Breast epithelium (tissue), 4 donors: ENCODE data around the gene CD84. TPM values are rescaled to one million over a fixed set of nuclear protein-coding genes. Genes with fewer than 3 reads are reported as not detected.

Experiments
- DNase-seq, 2 donors: peaks; one replicate each; pipeline ENCODE4 v3.0.0-alpha.2; 2019; ENCODE audit warnings: low spot score in 2 of 2
- H3K27ac ChIP-seq, 2 donors: fragments of 200-600 bp; sonication (generic) in 1 of 2; one replicate each; pipeline ENCODE4 v1.5.1; 2016 to 2019; ENCODE audit warnings: mild to moderate bottlenecking in 1 of 2
- H3K27me3 ChIP-seq, 2 donors: fragments of 200-600 bp; sonication (generic) in 1 of 2; one replicate each; pipeline versions ENCODE4 v1.5.1 to v1.6.0; 2017 to 2019; ENCODE audit warnings: control low read depth in 1 of 2, mild to moderate bottlenecking in 1 of 2
- H3K36me3 ChIP-seq: fragments of 200-600 bp; one replicate; pipeline ENCODE4 v1.5.1; 2019
- H3K4me1 ChIP-seq, 2 donors: fragments of 200-600 bp; sonication (generic); one replicate each; pipeline ENCODE4 v1.5.1; 2016 to 2019; ENCODE audit warnings: control low read depth in 1 of 2
- H3K4me3 ChIP-seq, 3 donors: fragments of 200-600 bp; sonication (generic); 1 replicate in 2 of 3; 2 replicates in 1 of 3; pipeline ENCODE4 v1.5.1; 2016 to 2019; ENCODE audit warnings: mild to moderate bottlenecking in 3 of 3, moderate library complexity in 2 of 3
- H3K9me3 ChIP-seq, 2 donors: fragments of 200-600 bp; sonication (generic) in 1 of 2; one replicate each; pipeline ENCODE4 v1.5.1; 2016 to 2019; ENCODE audit warnings: control low read depth in 1 of 2
- POLR2A ChIP-seq: fragments of 450-650 bp; IDR thresholded peaks from one replicate; pipeline ENCODE4 v1.6.1; 2016; ENCODE audit warnings: antibody characterized with exemption, mild to moderate bottlenecking, moderate library complexity
- POLR2AphosphoS5 ChIP-seq, 3 donors: sonication (generic); formaldehyde crosslinking; IDR thresholded peaks; one replicate each; pipeline ENCODE4 v1.6.1; 2017; ENCODE audit warnings: antibody characterized with exemption in 3 of 3
- intact Hi-C: fragments of 100-400 bp; cut with DNase I; formaldehyde crosslinking; loops from one replicate; pipeline ENCODE4 v1.15.1; 2023; ENCODE audit warnings: low total_unique reads
- total RNA-seq, 3 donors: library from RNA; depleted of rRNA; stranded (reverse); fragments of >200 nt; gene quantifications; one replicate each; pipeline ENCODE4 v1.1.0, GENCODE V29; 2016
- TF ChIP-seq, protein P1 (sequence below), 3 donors: fragments of 450-650 bp; IDR thresholded peaks; one replicate each; pipeline ENCODE4 v1.5.1; 2016 to 2017; ENCODE audit warnings: antibody characterized with exemption in 3 of 3, mild to moderate bottlenecking in 3 of 3, moderate library complexity in 3 of 3

Gene CD84
- total RNA-seq, 3 donors from 2014 or later, result 2.3 to 17.0 (median 9.8) TPM

DNA sequence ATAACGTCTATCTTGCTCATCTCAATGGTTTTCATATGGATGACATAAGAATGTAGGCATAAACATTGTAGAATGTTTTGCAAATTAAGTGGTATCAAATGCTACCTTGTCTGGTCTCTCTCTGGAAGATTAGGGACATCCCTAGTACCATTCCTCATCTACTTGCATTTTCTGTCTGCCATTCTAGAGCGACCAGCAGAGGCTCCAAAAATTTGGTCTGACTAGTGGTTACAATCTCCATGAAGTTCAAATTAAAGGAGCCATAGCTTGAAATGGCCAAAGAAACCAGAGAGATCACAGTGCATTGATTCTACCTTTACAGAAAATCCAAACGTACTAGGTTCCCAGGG, 1.1 kb downstream of the CD84 start:
- intact Hi-C loops, result no loop called here
- TF ChIP-seq, protein P1, sequence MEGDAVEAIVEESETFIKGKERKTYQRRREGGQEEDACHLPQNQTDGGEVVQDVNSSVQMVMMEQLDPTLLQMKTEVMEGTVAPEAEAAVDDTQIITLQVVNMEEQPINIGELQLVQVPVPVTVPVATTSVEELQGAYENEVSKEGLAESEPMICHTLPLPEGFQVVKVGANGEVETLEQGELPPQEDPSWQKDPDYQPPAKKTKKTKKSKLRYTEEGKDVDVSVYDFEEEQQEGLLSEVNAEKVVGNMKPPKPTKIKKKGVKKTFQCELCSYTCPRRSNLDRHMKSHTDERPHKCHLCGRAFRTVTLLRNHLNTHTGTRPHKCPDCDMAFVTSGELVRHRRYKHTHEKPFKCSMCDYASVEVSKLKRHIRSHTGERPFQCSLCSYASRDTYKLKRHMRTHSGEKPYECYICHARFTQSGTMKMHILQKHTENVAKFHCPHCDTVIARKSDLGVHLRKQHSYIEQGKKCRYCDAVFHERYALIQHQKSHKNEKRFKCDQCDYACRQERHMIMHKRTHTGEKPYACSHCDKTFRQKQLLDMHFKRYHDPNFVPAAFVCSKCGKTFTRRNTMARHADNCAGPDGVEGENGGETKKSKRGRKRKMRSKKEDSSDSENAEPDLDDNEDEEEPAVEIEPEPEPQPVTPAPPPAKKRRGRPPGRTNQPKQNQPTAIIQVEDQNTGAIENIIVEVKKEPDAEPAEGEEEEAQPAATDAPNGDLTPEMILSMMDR (IDR thresholded peaks at IDR 0.05), result no peak
- TF ChIP-seq POLR2A (no peak), POLR2AphosphoS5 (IDR thresholded peaks at IDR 0.05) (no peak)
- H3K4me1 ChIP-seq, result no peaks in the 10 kb centered on the region
- H3K4me3 ChIP-seq, result peak overlapping the region in 2 of 3 donors; percentile 4 to 8
- H3K9me3 ChIP-seq, result peaks cover 1 to 2% of the 10 kb centered on the region in 2 donors
- no peak overlapping the region for H3K27ac ChIP-seq
- no peaks in the 10 kb centered on the region for H3K27me3 ChIP-seq
- no peaks in the 10 kb centered on the region for H3K36me3 ChIP-seq
- no peak for DNase-seq

DNA sequence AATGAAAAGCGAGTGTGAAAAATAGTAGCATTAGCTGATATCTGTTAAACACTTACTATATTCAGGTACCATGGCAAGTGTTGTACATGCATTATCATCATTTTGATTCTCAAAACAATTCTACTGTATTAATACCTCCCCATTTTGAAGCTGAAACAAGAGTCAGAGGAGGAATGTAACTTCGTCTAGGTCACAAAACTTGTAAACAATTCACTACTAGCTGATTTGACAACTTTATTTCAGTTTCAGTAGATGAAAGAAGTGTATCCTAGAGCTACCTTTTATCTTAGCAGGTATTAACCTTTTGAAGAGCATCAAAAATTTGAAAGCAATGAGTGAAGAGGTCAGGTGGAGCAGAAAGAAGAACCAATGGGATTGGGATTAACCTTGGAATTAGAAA, 1.6 kb downstream of the CD84 start:
- no peaks in the 10 kb centered on the region for H3K4me1 ChIP-seq
- TF ChIP-seq POLR2A (no peak), POLR2AphosphoS5 (IDR thresholded peaks at IDR 0.05) (no peak)
- TF ChIP-seq, protein P1 (IDR thresholded peaks at IDR 0.05), result no peak
- no peak for DNase-seq
- no peak overlapping the region for H3K27ac ChIP-seq
- H3K27me3 ChIP-seq, result no peaks in the 10 kb centered on the region
- no peaks in the 10 kb centered on the region for H3K9me3 ChIP-seq
- peak overlapping the region in 1 of 3 donors; percentile 4 for H3K4me3 ChIP-seq
- H3K36me3 ChIP-seq, result no peaks in the 10 kb centered on the region
- intact Hi-C loops, result no loop called here

DNA sequence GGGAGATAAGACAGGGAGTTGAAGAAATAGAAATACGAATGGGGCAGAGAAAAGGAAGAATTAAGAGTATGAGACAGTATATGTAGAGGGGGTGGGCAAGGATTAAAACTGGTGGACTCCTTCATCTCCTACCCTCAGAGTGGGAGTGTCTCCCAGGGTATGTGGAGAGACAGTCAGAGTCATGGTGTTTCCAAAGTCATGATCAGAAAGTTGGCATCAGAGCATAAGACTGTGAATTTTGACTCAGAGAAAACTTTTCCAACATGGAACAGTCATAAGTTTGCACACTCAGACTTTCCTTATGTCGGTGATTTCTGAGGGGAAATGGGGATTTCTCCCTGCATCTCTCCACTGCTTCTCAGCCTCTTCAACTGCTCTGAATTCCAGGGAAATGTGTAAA, 2.4 kb downstream of the CD84 start:
- no peaks in the 10 kb centered on the region for H3K27me3 ChIP-seq
- no peaks in the 10 kb centered on the region for H3K4me1 ChIP-seq
- H3K9me3 ChIP-seq, result no peaks in the 10 kb centered on the region
- no peak overlapping the region for H3K27ac ChIP-seq
- H3K36me3 ChIP-seq, result no peaks in the 10 kb centered on the region
- peak overlapping the region in 1 of 3 donors; percentile 2 for H3K4me3 ChIP-seq
- intact Hi-C loops, result no loop called here
- no peak for TF ChIP-seq POLR2AphosphoS5 (IDR thresholded peaks at IDR 0.05)
- TF ChIP-seq, protein P1 (IDR thresholded peaks at IDR 0.05), result no peak
- no peak for TF ChIP-seq POLR2A
- no peak for DNase-seq

DNA sequence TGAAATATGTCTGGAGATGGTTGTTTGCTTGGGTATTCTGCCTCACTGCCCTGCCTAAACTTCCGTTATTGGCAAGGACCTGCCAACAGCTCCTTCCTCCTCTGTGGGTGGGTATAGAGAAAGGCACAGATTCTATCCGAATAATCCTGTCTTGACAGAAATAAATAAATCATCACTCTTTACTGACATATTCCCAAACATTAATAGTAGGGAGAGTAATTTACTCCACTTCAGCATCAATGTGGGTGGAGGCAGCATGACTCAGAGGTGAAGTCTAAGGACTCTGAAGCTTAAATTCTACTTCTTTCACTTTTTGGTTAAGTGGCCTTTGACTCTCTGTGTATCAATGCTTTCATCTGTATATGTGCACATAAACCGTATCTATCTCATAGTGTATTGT, 2.9 kb downstream of the CD84 start:
- Histone ChIP-seq H3K27ac (no peak overlapping the region), H3K9me3 (no peaks in the 10 kb centered on the region), H3K36me3 (no peaks in the 10 kb centered on the region), H3K4me3 (no peak overlapping the region), H3K27me3 (no peaks in the 10 kb centered on the region), H3K4me1 (no peaks in the 10 kb centered on the region)
- TF ChIP-seq POLR2A (no peak), POLR2AphosphoS5 (IDR thresholded peaks at IDR 0.05) (no peak)
- TF ChIP-seq, protein P1 (IDR thresholded peaks at IDR 0.05), result no peak
- no peak for DNase-seq
- intact Hi-C loops, result no loop called here

DNA sequence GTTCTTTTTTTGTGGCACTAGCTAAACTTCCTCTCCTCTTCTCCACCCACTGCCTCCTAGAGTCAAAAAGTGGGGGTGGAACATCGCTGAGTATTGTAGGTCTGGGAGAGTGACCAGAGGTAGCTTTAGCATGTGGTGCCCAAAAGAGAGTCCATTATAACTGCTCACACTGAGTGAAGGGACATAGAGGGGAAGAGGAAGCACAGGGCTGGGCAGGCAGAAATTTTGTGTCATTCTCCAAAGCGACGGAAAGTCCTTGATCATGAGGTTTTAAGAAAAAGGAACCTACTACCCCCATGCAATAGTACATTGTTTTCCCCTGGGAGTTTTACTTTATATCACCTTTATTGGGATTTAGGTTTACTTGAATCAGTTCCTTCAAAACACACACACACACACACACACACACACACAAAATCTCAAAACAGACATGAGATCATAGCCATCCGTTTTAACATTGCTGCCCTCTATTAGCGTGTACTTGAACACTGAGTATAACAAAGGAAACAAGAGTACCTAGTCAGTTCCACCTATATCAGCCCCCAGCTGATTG, 4.1 kb downstream of the CD84 start:
- Histone ChIP-seq H3K36me3 (no peaks in the 10 kb centered on the region), H3K4me3 (no peak overlapping the region), H3K4me1 (no peaks in the 10 kb centered on the region), H3K27ac (peak overlapping the region in 1 of 2 donors; percentile 21), H3K9me3 (no peaks in the 10 kb centered on the region), H3K27me3 (no peaks in the 10 kb centered on the region)
- intact Hi-C loops, result no loop called here
- TF ChIP-seq POLR2AphosphoS5 (IDR thresholded peaks at IDR 0.05) (no peak), POLR2A (no peak)
- TF ChIP-seq, protein P1 (IDR thresholded peaks at IDR 0.05), result no peak
- DNase-seq, result no peak
